Tibial nerve (tissue), 4 donors: ENCODE data around the gene DPP7.

Experiments
- CTCF ChIP-seq, 5 experiments: fragments of 200-600 bp in 3 of 5; fragments of 450-650 bp in 2 of 5; sonication (generic) in 3 of 5; IDR thresholded peaks; one replicate each; pipeline ENCODE4 v1.5.1; 2016 to 2019; ENCODE audit warnings: antibody characterized with exemption in 5 of 5, mild to moderate bottlenecking in 3 of 5, moderate library complexity in 2 of 5
- EP300 ChIP-seq, 2 donors: sonication (generic); formaldehyde crosslinking; IDR thresholded peaks; one replicate each; pipeline ENCODE4 v1.6.1; 2017; ENCODE audit warnings: antibody characterized with exemption in 2 of 2, mild to moderate bottlenecking in 1 of 2

DNA sequence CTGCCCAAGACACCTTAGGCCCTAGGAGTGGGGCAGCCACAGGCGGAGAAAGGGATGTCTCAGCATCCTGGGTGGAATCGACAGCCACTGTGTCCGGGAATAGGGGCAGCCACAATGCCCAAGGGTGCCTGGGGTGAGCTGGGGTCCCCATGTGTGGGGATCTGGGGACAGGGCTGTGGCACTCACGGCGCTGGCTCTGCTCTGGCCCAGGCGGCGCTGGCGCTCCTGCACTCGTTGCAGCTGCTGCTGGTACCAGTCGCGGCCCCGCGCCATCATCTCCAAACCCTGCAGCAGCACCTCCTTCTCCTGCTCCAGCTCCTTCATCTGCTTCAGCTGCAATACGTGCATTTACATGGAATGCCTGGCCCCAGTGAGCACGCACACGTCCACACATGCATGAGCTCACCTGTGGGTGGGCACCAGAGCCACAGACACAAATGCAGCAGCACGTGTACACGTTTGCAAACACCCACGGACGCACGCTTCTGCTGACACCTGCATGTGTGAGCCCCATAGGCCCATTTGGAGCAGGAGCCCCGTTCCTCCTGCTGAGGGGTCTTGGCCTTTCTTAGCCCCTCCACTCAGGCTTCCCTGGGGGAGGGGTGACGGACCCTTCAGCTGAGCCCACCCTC is 49.1 kb downstream of the DPP7 start:
- TF ChIP-seq CTCF (IDR thresholded peaks at IDR 0.05): no peak
- no peak for TF ChIP-seq EP300 (IDR thresholded peaks at IDR 0.05)
